ENCODE results near the gene HEBP1.

GRCh38 chr12:12979126-12979525 is 20.9 kb downstream of the HEBP1 start:
- TF ChIP-seq POLR2AphosphoS5 (IDR thresholded peaks at IDR 0.05) = no peak
- TF ChIP-seq CTCF (IDR thresholded peaks at IDR 0.05) = no peak
- TF ChIP-seq POLR2A (IDR thresholded peaks at IDR 0.05) = no peak
- no peak for TF ChIP-seq EP300 (IDR thresholded peaks at IDR 0.05)

Measured in sigmoid colon (tissue), 4 donors.